ENCODE results near the gene RHOBTB1. TPM values are rescaled to one million over a fixed set of nuclear protein-coding genes. Genes with fewer than 3 reads are reported as not detected.

Gene RHOBTB1
- total RNA-seq, 4 donors from 2014 or later = 2.8 to 37.9 (median 3.7) TPM

GRCh38 chr10:60930237-60930636, 13.7 kb downstream of the RHOBTB1 start:
- H3K27ac ChIP-seq = no peak overlapping the region
- no peak overlapping the region for H3K4me3 ChIP-seq
- DNase-seq (ENCODE audit: low spot score in 2 of 2) = no peak
- no peaks in the 10 kb centered on the region for H3K27me3 ChIP-seq
- no peaks in the 10 kb centered on the region for H3K4me1 ChIP-seq
- H3K36me3 ChIP-seq = no peaks in the 10 kb centered on the region
- TF ChIP-seq POLR2A (IDR thresholded peaks at IDR 0.05) (no peak), CTCF (IDR thresholded peaks at IDR 0.05) (no peak), EP300 (IDR thresholded peaks at IDR 0.05) (no peak), POLR2AphosphoS5 (IDR thresholded peaks at IDR 0.05) (no peak)
- no peaks in the 10 kb centered on the region for H3K9me3 ChIP-seq
- WGBS = 77% methylated on average over 3 of the region's 3 CpGs

- no peak for DNase-seq (ENCODE audit: low spot score in 2 of 2)
- Histone ChIP-seq H3K27me3 (no peaks in the 10 kb centered on the region), H3K4me3 (no peak overlapping the region), H3K36me3 (no peaks in the 10 kb centered on the region), H3K9me3 (no peaks in the 10 kb centered on the region), H3K27ac (no peak overlapping the region), H3K4me1 (no peaks in the 10 kb centered on the region)
- TF ChIP-seq CTCF (IDR thresholded peaks at IDR 0.05) (no peak), POLR2AphosphoS5 (IDR thresholded peaks at IDR 0.05) (no peak), EP300 (IDR thresholded peaks at IDR 0.05) (no peak), POLR2A (IDR thresholded peaks at IDR 0.05) (no peak)
- 37% methylated on average over 2 of the region's 2 CpGs for WGBS
These were observed 22.4 kb downstream of the RHOBTB1 start for GRCh38 chr10:60921633-60922032.

GRCh38 chr10:60920479-60920878, 23.5 kb downstream of the RHOBTB1 start:
- Histone ChIP-seq H3K4me1 (no peaks in the 10 kb centered on the region), H3K9me3 (no peaks in the 10 kb centered on the region), H3K27ac (no peak overlapping the region), H3K27me3 (no peaks in the 10 kb centered on the region), H3K36me3 (no peaks in the 10 kb centered on the region), H3K4me3 (no peak overlapping the region)
- no peak for DNase-seq (ENCODE audit: low spot score in 2 of 2)
- 91% methylated on average over 4 of the region's 4 CpGs for WGBS
- TF ChIP-seq POLR2AphosphoS5 (IDR thresholded peaks at IDR 0.05) (no peak), CTCF (IDR thresholded peaks at IDR 0.05) (no peak), EP300 (IDR thresholded peaks at IDR 0.05) (no peak), POLR2A (IDR thresholded peaks at IDR 0.05) (no peak)

GRCh38 chr10:60919551-60919950, 24.4 kb downstream of the RHOBTB1 start:
- 91% methylated on average over 2 of the region's 2 CpGs for WGBS
- TF ChIP-seq POLR2AphosphoS5 (IDR thresholded peaks at IDR 0.05) = no peak
- TF ChIP-seq EP300 (IDR thresholded peaks at IDR 0.05) = no peak
- TF ChIP-seq CTCF (IDR thresholded peaks at IDR 0.05) = no peak
- no peak for TF ChIP-seq POLR2A (IDR thresholded peaks at IDR 0.05)
- no peaks in the 10 kb centered on the region for H3K4me1 ChIP-seq
- no peaks in the 10 kb centered on the region for H3K9me3 ChIP-seq
- H3K36me3 ChIP-seq = no peaks in the 10 kb centered on the region
- H3K27me3 ChIP-seq = no peaks in the 10 kb centered on the region
- DNase-seq (ENCODE audit: low spot score in 2 of 2) = no peak
- no peak overlapping the region for H3K27ac ChIP-seq
- no peak overlapping the region for H3K4me3 ChIP-seq

GRCh38 chr10:60917331-60918280, 26.4 kb downstream of the RHOBTB1 start:
- no peak overlapping the region for H3K4me3 ChIP-seq
- H3K27ac ChIP-seq = no peak overlapping the region
- DNase-seq (ENCODE audit: low spot score in 2 of 2) = no peak
- H3K36me3 ChIP-seq = no peaks in the 10 kb centered on the region
- no peaks in the 10 kb centered on the region for H3K9me3 ChIP-seq
- TF ChIP-seq CTCF (IDR thresholded peaks at IDR 0.05) (no peak), POLR2AphosphoS5 (IDR thresholded peaks at IDR 0.05) (no peak), POLR2A (IDR thresholded peaks at IDR 0.05) (no peak), EP300 (IDR thresholded peaks at IDR 0.05) (no peak)
- no peaks in the 10 kb centered on the region for H3K27me3 ChIP-seq
- 97% methylated on average over 4 of the region's 4 CpGs for WGBS
- no peaks in the 10 kb centered on the region for H3K4me1 ChIP-seq

All from suprapubic skin (tissue), 4 donors.